ENCODE results near the gene NAP1L4.

NAP1L4 gene

GRCh38 chr11:3010521-3011275 is 18.6 kb upstream of the NAP1L4 start:
- DNase-seq = peak in 2 of 3 donors; percentile 21 to 42

GRCh38 chr11:3010004-3010403 is 17.9 kb upstream of the NAP1L4 start:
- no peak for DNase-seq

GRCh38 chr11:3009481-3009880 is 17.4 kb upstream of the NAP1L4 start:
- DNase-seq = no peak

- DNase-seq = no peak
These were observed 16.7 kb upstream of the NAP1L4 start for GRCh38 chr11:3008746-3009336.

GRCh38 chr11:3007404-3008010 is 15.4 kb upstream of the NAP1L4 start:
- DNase-seq = no peak

- no peak for DNase-seq
These were observed 14.6 kb upstream of the NAP1L4 start for GRCh38 chr11:3006505-3007260.

GRCh38 chr11:3004481-3004880 is 12.4 kb upstream of the NAP1L4 start:
- no peak for DNase-seq

- DNase-seq = no peak
These were observed 11.5 kb upstream of the NAP1L4 start for GRCh38 chr11:3003396-3004231.

- no peak for DNase-seq
These were observed 10.7 kb upstream of the NAP1L4 start for GRCh38 chr11:3002871-3003270.

- no peak for DNase-seq
These were observed 10.3 kb upstream of the NAP1L4 start for GRCh38 chr11:3002351-3002861.

GRCh38 chr11:3001496-3001895 is 9.4 kb upstream of the NAP1L4 start:
- no peak for DNase-seq

GRCh38 chr11:3000032-3000961 is 8.2 kb upstream of the NAP1L4 start:
- DNase-seq = no peak

GRCh38 chr11:2999464-2999998 is 7.4 kb upstream of the NAP1L4 start:
- no peak for DNase-seq

GRCh38 chr11:2998073-2998850 is 6.1 kb upstream of the NAP1L4 start:
- no peak for DNase-seq

GRCh38 chr11:2997406-2997805 is 5.3 kb upstream of the NAP1L4 start:
- no peak for DNase-seq

GRCh38 chr11:2996976-2997375 is 4.8 kb upstream of the NAP1L4 start:
- DNase-seq = no peak

- DNase-seq = no peak
These were observed 3.9 kb upstream of the NAP1L4 start for GRCh38 chr11:2995893-2996554.

GRCh38 chr11:2995031-2995561 is 3.0 kb upstream of the NAP1L4 start:
- no peak for DNase-seq

GRCh38 chr11:2994336-2994730 is 2.2 kb upstream of the NAP1L4 start:
- DNase-seq = no peak

All from suppressor macrophage treated with lipopolysaccharide for 1 hour (primary cell).